Neutrophil (primary cell): ENCODE measurements around the gene HDGFL2.

ENCODE experiments used
- H3K27ac ChIP-seq: fragments of 200-600 bp; sonication (generic); 2 replicates; pipeline ENCODE4 v1.5.1; 2016; ENCODE audit warnings: mild to moderate bottlenecking, moderate library complexity
- H3K27me3 ChIP-seq: fragments of 200-600 bp; sonication (generic); 2 replicates; pipeline ENCODE4 v1.6.0; 2016; ENCODE audit warnings: mild to moderate bottlenecking
- H3K36me3 ChIP-seq: fragments of 200-600 bp; sonication (generic); 2 replicates; pipeline ENCODE4 v1.5.1; 2017
- H3K4me1 ChIP-seq, 2 experiments: fragments of 200-600 bp in 1 of 2; sonication (generic) in 1 of 2; 1 replicate in 1 of 2; 2 replicates in 1 of 2; pipeline versions ENCODE4 v1.5.1 to v1.6.1; 2013 to 2016; ENCODE audit warnings: low read depth in 1 of 2, low read length in 1 of 2, mild to moderate bottlenecking in 1 of 2, moderate library complexity in 1 of 2; ENCODE audit not compliant: control insufficient read depth in 1 of 2, insufficient read depth in 1 of 2
- H3K4me3 ChIP-seq, 2 experiments: fragments of 200-600 bp in 1 of 2; sonication (generic) in 1 of 2; 1 replicate in 1 of 2; 2 replicates in 1 of 2; pipeline ENCODE4 v1.5.1; 2013 to 2016; ENCODE audit warnings: low read depth in 1 of 2, low read length in 1 of 2, mild to moderate bottlenecking in 1 of 2, moderate library complexity in 1 of 2
- H3K9me3 ChIP-seq: fragments of 200-600 bp; sonication (generic); 2 replicates; pipeline ENCODE4 v1.5.1; 2016
- CTCF ChIP-seq: fragments of 200-600 bp; sonication (generic); IDR thresholded peaks from 2 replicates; pipeline ENCODE4 v1.5.1; 2016; ENCODE audit warnings: antibody characterized with exemption

The HDGFL2 gene

GRCh38 chr19:4547303-4548237 lies 75.5 kb downstream of the HDGFL2 start:
- Histone ChIP-seq H3K27ac (peak overlapping the region; percentile 42), H3K27me3 (no peaks in the 10 kb centered on the region), H3K4me1 (peaks cover 41 to 50% of the 10 kb centered on the region in 2 experiments), H3K4me3 (peak overlapping the region; percentile 28 to 33), H3K9me3 (no peaks in the 10 kb centered on the region), H3K36me3 (no peaks in the 10 kb centered on the region)
- peak; percentile 83 for TF ChIP-seq CTCF

GRCh38 chr19:4548238-4548584 lies 76.1 kb downstream of the HDGFL2 start:
- no peak for TF ChIP-seq CTCF
- no peak overlapping the region for H3K4me3 ChIP-seq
- no peaks in the 10 kb centered on the region for H3K27me3 ChIP-seq
- peaks cover 38 to 43% of the 10 kb centered on the region in 2 experiments for H3K4me1 ChIP-seq
- H3K27ac ChIP-seq = peak overlapping the region; percentile 42
- H3K36me3 ChIP-seq = no peaks in the 10 kb centered on the region
- H3K9me3 ChIP-seq = no peaks in the 10 kb centered on the region

DNA sequence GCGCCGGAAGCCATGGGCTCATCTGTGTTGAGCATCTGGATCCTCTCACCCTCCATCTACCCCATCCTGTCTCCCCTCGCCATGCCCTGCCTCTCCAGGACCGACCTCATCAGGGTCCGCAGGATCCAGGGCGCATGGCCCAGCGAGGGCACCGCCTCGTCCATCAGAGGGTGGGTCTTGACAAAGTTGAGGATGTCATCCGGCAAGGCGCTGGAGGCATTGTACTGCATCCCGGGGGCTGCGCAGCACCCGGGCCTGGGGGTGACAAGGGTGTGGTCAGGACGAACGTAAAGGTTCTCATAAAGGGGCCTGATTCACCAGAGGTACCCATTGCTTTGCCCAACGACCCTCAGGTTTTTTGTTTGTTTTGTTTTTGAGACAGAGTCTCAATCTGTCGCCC lies 77.9 kb downstream of the HDGFL2 start:
- TF ChIP-seq CTCF = no peak
- H3K27me3 ChIP-seq = no peaks in the 10 kb centered on the region
- H3K36me3 ChIP-seq = no peaks in the 10 kb centered on the region
- H3K27ac ChIP-seq = no peak overlapping the region
- peaks cover 25 to 28% of the 10 kb centered on the region in 2 experiments for H3K4me1 ChIP-seq
- no peaks in the 10 kb centered on the region for H3K9me3 ChIP-seq
- no peak overlapping the region for H3K4me3 ChIP-seq

GRCh38 chr19:4550479-4551050 lies 78.5 kb downstream of the HDGFL2 start:
- Histone ChIP-seq H3K4me1 (peaks cover 21 to 23% of the 10 kb centered on the region in 2 experiments), H3K27ac (no peak overlapping the region), H3K36me3 (no peaks in the 10 kb centered on the region), H3K27me3 (no peaks in the 10 kb centered on the region), H3K4me3 (no peak overlapping the region), H3K9me3 (no peaks in the 10 kb centered on the region)
- no peak for TF ChIP-seq CTCF
